Measurements from ENCODE around the gene ITFG1.

DNA sequence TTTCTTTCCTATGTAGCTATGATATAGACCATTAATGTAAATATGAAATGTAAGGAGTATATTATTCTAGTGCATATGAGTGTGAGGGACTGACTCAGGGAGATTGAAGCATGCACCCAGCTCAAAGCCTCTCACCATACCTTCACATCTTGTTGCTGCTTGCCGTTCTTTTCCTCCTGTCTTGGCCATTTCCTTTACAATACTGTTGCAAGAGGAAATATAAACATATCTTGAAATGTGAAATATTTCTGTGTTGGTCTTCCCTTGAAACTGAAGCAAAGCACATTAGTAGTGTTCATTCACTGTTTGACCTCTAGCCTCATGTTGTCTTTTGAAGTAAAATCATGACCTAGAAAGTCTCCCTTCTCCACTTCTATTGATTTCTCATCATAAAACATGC, 46.8 kb upstream of the ITFG1 start:
- TF ChIP-seq, protein P1, sequence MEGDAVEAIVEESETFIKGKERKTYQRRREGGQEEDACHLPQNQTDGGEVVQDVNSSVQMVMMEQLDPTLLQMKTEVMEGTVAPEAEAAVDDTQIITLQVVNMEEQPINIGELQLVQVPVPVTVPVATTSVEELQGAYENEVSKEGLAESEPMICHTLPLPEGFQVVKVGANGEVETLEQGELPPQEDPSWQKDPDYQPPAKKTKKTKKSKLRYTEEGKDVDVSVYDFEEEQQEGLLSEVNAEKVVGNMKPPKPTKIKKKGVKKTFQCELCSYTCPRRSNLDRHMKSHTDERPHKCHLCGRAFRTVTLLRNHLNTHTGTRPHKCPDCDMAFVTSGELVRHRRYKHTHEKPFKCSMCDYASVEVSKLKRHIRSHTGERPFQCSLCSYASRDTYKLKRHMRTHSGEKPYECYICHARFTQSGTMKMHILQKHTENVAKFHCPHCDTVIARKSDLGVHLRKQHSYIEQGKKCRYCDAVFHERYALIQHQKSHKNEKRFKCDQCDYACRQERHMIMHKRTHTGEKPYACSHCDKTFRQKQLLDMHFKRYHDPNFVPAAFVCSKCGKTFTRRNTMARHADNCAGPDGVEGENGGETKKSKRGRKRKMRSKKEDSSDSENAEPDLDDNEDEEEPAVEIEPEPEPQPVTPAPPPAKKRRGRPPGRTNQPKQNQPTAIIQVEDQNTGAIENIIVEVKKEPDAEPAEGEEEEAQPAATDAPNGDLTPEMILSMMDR (IDR thresholded peaks at IDR 0.05; ENCODE audit: low read depth, low read length, poor library complexity, severe bottlenecking) = no peak
- TF ChIP-seq EZH2phosphoT487 (IDR thresholded peaks at IDR 0.05; ENCODE audit: borderline replicate concordance, low read length) = no peak
